GM12801 (cell line): ENCODE results near the gene EIF2A.

ENCODE experiments used
- CTCF ChIP-seq: IDR thresholded peaks from one replicate; pipeline ENCODE4 v1.5.1; 2011; ENCODE audit warnings: control low read depth; ENCODE audit not compliant: insufficient read length; ENCODE audit errors: extremely low read depth

EIF2A gene

GRCh38 chr3:150589759-150590158 lies 43.2 kb downstream of the EIF2A start:
- TF ChIP-seq CTCF = no peak

GRCh38 chr3:150594150-150594549 lies 47.6 kb downstream of the EIF2A start:
- TF ChIP-seq CTCF = no peak

- TF ChIP-seq CTCF = no peak
Measured at GRCh38 chr3:150597646-150598045, 51.1 kb downstream of the EIF2A start.

- TF ChIP-seq CTCF = no peak
Measured at GRCh38 chr3:150599611-150600297, 53.2 kb downstream of the EIF2A start.

GRCh38 chr3:150602426-150603152 lies 56.0 kb downstream of the EIF2A start:
- no peak for TF ChIP-seq CTCF

GRCh38 chr3:150603153-150603979 lies 56.8 kb downstream of the EIF2A start, which contains the start of gene SELENOT:
SELENOT (plus strand) TSS chr3:150603321; CDS start chr3:150603363, 42 bp downstream.
- TF ChIP-seq CTCF = no peak

GRCh38 chr3:150603980-150604319 lies 57.4 kb downstream of the EIF2A start:
- TF ChIP-seq CTCF = no peak
